K562 (cell line): ENCODE measurements around the gene PGD. TPM values are rescaled to one million over a fixed set of nuclear protein-coding genes. Genes with fewer than 3 reads are reported as not detected.
A peak's percentile ranks its signal among the peaks of the same experiment; 100 is the strongest.

Experiments
- E2F3 ChIP-seq: fragments of 250-450 bp; sonication (Bioruptor Pico); IDR thresholded peaks from 2 replicates; pipeline ENCODE4 v1.4.0; 2020; ENCODE audit warnings: mild to moderate bottlenecking
- ERF ChIP-seq: fragments of 450-650 bp; formaldehyde crosslinking; IDR thresholded peaks from 2 replicates; pipeline ENCODE4 v1.4.0; 2020; ENCODE audit warnings: mild to moderate bottlenecking, mixed read lengths
- ETV5 ChIP-seq: sonication (generic); formaldehyde crosslinking; IDR thresholded peaks from 2 replicates; pipeline ENCODE4 v1.4.0; 2020; ENCODE audit warnings: low read depth, mild to moderate bottlenecking, missing genetic modification reagents
- FOXA3 ChIP-seq, 2 experiments: fragments of 450-650 bp in 1 of 2; sonication (generic) in 1 of 2; formaldehyde crosslinking; IDR thresholded peaks in 1 of 2; conservative IDR thresholded peaks in 1 of 2; 2 replicates each; pipeline versions ENCODE4 v1.4.0 to v1.8.0; 2020 to 2022; ENCODE audit warnings: mild to moderate bottlenecking in 2 of 2, missing genetic modification reagents in 1 of 2
- GABPA ChIP-seq: fragments of 200-800 bp; sonication (Bioruptor generic); conservative IDR thresholded peaks from 2 replicates; pipeline ENCODE4 v1.6.1; 2016; ENCODE audit warnings: low read depth, missing genetic modification characterization, missing compliant biosample characterization
- HNRNPLL ChIP-seq: fragments of 200-400 bp; formaldehyde crosslinking; IDR thresholded peaks from 2 replicates; pipeline ENCODE4 v1.6.1; 2017; ENCODE audit warnings: low read length, low read depth, mild to moderate bottlenecking; ENCODE audit not compliant: poor library complexity, severe bottlenecking
- NR4A1 ChIP-seq, 2 experiments: fragments of 250-450 bp in 1 of 2; fragments of 450-650 bp in 1 of 2; sonication (Bioruptor Pico) in 1 of 2; IDR thresholded peaks; 2 replicates each; pipeline versions ENCODE4 v1.4.0 to v1.6.1; 2016 to 2020; ENCODE audit warnings: mild to moderate bottlenecking in 2 of 2, missing compliant biosample characterization in 1 of 2, missing genetic modification characterization in 1 of 2, moderate library complexity in 1 of 2
- TAF15 ChIP-seq: fragments of 200-400 bp; formaldehyde crosslinking; IDR thresholded peaks from 2 replicates; pipeline ENCODE4 v1.6.1; 2017; ENCODE audit warnings: mild to moderate bottlenecking, low read depth, low read length, moderate library complexity
- polyA plus RNA-seq, 8 experiments: library from polyadenylated mRNA; depleted of rRNA in 4 of 8; stranded (reverse) in 5 of 8; unstranded in 3 of 8; fragments of >200 nt; fragmentation: Nextera tagmentation in 2 of 8; fragmentation: Illumina TruSeq in 1 of 8; extraction: Ambion mirVana in 2 of 8; extraction: Trizol in 1 of 8; gene quantifications; 2 replicates each; pipeline versions ENCODE4 v1.2.1 to v1.2.3, GENCODE V29; 2011 to 2014; ENCODE audit warnings: inconsistent platforms in 1 of 8, missing spikeins in 1 of 8
- total RNA-seq, 7 experiments: library from RNA; depleted of rRNA in 6 of 7; stranded (reverse); fragments of >200 nt in 6 of 7; fragmentation: Illumina TruSeq in 2 of 7; extraction: Trizol in 2 of 7; gene quantifications; 2 replicates each; pipeline versions ENCODE4 v1.2.1 to v1.2.3, GENCODE V29; 2011 to 2021; ENCODE audit warnings: low replicate concordance in 1 of 7
- TF ChIP-seq, protein P1 (sequence below): fragments of 150-350 bp; IDR thresholded peaks from 2 replicates; pipeline ENCODE4 v1.6.1; 2014; ENCODE audit warnings: low read depth, mild to moderate bottlenecking, low read length, borderline replicate concordance
- TF ChIP-seq, protein P2 (sequence below): fragments of 200-800 bp; sonication (Bioruptor generic); IDR thresholded peaks from 2 replicates; pipeline ENCODE4 v1.6.1; 2017; ENCODE audit warnings: missing genetic modification characterization, missing compliant biosample characterization
- TF ChIP-seq, protein P3 (sequence below), 2 experiments: fragments of 450-650 bp in 1 of 2; sonication (generic) in 1 of 2; formaldehyde crosslinking; conservative IDR thresholded peaks; 2 replicates each; pipeline versions ENCODE4 v1.4.0 to v1.8.1; 2020 to 2022; ENCODE audit warnings: mild to moderate bottlenecking in 1 of 2, missing genetic modification reagents in 1 of 2
- TF ChIP-seq, protein P4 (sequence below): sonication (generic); formaldehyde crosslinking; IDR thresholded peaks from 2 replicates; pipeline ENCODE4 v1.8.0; 2022; ENCODE audit warnings: mild to moderate bottlenecking, missing genetic modification reagents, borderline replicate concordance
- TF ChIP-seq, protein P5 (sequence below), 3 experiments: fragments of 200-800 bp in 1 of 3; fragments of 250-450 bp in 1 of 3; fragments of 450-650 bp in 1 of 3; sonication (Bioruptor Pico) in 1 of 3; sonication (Bioruptor generic) in 1 of 3; formaldehyde crosslinking in 1 of 3; IDR thresholded peaks; 2 replicates each; pipeline versions ENCODE4 v1.6.1 to v1.8.0; 2016 to 2022; ENCODE audit warnings: mild to moderate bottlenecking in 2 of 3, missing genetic modification characterization in 2 of 3, missing compliant biosample characterization in 1 of 3, moderate library complexity in 1 of 3

Gene PGD
- total and polyA plus RNA-seq, 9 of the 15 experiments (the other 6 are each of a cell fraction or from before 2014, with no cell fraction given), result 177 to 542 (median 270) TPM

DNA sequence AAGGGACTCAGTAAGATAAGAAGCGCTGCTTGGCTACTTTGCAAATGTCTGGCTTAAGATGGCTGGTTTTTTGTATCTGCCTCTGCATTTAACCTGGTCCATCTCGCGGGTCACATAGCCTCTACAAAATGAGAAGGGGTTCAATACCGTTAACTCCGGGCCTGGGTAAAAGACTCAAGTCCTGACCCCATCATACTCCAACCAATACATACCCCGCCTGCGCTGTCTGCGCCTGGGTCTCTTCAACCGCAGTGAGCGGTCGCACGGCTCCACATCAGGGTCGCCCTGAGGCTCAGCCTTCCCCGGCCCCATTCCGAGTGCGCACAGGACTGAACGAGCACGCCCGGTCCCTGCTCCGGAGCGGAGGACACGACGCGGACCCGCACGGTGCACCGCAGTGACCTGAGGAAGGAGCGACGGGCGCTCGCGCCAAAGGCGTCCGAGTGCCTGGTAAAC lies 558 bp upstream of the PGD start (continued):
- TF ChIP-seq, protein P1, sequence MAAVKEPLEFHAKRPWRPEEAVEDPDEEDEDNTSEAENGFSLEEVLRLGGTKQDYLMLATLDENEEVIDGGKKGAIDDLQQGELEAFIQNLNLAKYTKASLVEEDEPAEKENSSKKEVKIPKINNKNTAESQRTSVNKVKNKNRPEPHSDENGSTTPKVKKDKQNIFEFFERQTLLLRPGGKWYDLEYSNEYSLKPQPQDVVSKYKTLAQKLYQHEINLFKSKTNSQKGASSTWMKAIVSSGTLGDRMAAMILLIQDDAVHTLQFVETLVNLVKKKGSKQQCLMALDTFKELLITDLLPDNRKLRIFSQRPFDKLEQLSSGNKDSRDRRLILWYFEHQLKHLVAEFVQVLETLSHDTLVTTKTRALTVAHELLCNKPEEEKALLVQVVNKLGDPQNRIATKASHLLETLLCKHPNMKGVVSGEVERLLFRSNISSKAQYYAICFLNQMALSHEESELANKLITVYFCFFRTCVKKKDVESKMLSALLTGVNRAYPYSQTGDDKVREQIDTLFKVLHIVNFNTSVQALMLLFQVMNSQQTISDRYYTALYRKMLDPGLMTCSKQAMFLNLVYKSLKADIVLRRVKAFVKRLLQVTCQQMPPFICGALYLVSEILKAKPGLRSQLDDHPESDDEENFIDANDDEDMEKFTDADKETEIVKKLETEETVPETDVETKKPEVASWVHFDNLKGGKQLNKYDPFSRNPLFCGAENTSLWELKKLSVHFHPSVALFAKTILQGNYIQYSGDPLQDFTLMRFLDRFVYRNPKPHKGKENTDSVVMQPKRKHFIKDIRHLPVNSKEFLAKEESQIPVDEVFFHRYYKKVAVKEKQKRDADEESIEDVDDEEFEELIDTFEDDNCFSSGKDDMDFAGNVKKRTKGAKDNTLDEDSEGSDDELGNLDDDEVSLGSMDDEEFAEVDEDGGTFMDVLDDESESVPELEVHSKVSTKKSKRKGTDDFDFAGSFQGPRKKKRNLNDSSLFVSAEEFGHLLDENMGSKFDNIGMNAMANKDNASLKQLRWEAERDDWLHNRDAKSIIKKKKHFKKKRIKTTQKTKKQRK, result no peak
- peak; percentile 81; the same call in 1 of the 2 replicates for TF ChIP-seq ERF (CRISPR knock-in tag)
- TF ChIP-seq, protein P2, sequence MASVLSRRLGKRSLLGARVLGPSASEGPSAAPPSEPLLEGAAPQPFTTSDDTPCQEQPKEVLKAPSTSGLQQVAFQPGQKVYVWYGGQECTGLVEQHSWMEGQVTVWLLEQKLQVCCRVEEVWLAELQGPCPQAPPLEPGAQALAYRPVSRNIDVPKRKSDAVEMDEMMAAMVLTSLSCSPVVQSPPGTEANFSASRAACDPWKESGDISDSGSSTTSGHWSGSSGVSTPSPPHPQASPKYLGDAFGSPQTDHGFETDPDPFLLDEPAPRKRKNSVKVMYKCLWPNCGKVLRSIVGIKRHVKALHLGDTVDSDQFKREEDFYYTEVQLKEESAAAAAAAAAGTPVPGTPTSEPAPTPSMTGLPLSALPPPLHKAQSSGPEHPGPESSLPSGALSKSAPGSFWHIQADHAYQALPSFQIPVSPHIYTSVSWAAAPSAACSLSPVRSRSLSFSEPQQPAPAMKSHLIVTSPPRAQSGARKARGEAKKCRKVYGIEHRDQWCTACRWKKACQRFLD (CRISPR knock-in tag), result no peak
- peak in 1 of 2 experiments; percentile 58; a peak in 1 of 4 replicates for TF ChIP-seq FOXA3 (CRISPR knock-in tag; conservative IDR thresholded peaks at IDR 0.05 in 1 of 2, IDR thresholded peaks at IDR 0.05 in 1 of 2)
- TF ChIP-seq ETV5 (CRISPR knock-in tag), result peak; percentile 11; the same call in 1 of the 2 replicates
- 0 out of 2 replicates have a peak, but pooled peaks have one; percentile 39 for TF ChIP-seq E2F3 (CRISPR knock-in tag)
- 0 out of 2 replicates have a peak, but pooled peaks have one; percentile 61 for TF ChIP-seq TAF15
- no peak for TF ChIP-seq GABPA (tag)
- TF ChIP-seq, protein P3, sequence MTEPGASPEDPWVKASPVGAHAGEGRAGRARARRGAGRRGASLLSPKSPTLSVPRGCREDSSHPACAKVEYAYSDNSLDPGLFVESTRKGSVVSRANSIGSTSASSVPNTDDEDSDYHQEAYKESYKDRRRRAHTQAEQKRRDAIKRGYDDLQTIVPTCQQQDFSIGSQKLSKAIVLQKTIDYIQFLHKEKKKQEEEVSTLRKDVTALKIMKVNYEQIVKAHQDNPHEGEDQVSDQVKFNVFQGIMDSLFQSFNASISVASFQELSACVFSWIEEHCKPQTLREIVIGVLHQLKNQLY (CRISPR knock-in tag; conservative IDR thresholded peaks at IDR 0.05), result no peak
- TF ChIP-seq NR4A1 (CRISPR knock-in tag; IDR thresholded peaks at IDR 0.05), result peak; percentile 92; the same call in 1 of the 2 replicates
- no peak for TF ChIP-seq NR4A1 (tag; IDR thresholded peaks at IDR 0.05)
- TF ChIP-seq, protein P4, sequence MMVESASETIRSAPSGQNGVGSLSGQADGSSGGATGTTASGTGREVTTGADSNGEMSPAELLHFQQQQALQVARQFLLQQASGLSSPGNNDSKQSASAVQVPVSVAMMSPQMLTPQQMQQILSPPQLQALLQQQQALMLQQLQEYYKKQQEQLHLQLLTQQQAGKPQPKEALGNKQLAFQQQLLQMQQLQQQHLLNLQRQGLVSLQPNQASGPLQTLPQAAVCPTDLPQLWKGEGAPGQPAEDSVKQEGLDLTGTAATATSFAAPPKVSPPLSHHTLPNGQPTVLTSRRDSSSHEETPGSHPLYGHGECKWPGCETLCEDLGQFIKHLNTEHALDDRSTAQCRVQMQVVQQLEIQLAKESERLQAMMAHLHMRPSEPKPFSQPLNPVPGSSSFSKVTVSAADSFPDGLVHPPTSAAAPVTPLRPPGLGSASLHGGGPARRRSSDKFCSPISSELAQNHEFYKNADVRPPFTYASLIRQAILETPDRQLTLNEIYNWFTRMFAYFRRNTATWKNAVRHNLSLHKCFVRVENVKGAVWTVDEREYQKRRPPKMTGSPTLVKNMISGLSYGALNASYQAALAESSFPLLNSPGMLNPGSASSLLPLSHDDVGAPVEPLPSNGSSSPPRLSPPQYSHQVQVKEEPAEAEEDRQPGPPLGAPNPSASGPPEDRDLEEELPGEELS, result peak; percentile 89; the same call in 1 of the 2 replicates
- TF ChIP-seq HNRNPLL, result peak; percentile 97
- TF ChIP-seq, protein P5, sequence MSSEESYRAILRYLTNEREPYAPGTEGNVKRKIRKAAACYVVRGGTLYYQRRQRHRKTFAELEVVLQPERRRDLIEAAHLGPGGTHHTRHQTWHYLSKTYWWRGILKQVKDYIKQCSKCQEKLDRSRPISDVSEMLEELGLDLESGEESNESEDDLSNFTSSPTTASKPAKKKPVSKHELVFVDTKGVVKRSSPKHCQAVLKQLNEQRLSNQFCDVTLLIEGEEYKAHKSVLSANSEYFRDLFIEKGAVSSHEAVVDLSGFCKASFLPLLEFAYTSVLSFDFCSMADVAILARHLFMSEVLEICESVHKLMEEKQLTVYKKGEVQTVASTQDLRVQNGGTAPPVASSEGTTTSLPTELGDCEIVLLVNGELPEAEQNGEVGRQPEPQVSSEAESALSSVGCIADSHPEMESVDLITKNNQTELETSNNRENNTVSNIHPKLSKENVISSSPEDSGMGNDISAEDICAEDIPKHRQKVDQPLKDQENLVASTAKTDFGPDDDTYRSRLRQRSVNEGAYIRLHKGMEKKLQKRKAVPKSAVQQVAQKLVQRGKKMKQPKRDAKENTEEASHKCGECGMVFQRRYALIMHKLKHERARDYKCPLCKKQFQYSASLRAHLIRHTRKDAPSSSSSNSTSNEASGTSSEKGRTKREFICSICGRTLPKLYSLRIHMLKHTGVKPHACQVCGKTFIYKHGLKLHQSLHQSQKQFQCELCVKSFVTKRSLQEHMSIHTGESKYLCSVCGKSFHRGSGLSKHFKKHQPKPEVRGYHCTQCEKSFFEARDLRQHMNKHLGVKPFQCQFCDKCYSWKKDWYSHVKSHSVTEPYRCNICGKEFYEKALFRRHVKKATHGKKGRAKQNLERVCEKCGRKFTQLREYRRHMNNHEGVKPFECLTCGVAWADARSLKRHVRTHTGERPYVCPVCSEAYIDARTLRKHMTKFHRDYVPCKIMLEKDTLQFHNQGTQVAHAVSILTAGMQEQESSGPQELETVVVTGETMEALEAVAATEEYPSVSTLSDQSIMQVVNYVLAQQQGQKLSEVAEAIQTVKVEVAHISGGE (CRISPR knock-in tag; IDR thresholded peaks at IDR 0.05), result peak in 1 of 3 experiments; percentile 38; a peak in 1 of 6 replicates
